Measurements from ENCODE around the gene MRPS35. TPM values are rescaled to one million over a fixed set of nuclear protein-coding genes. Genes with fewer than 3 reads are reported as not detected.

MRPS35 gene
- 126 TPM for polyA plus RNA-seq (2012; ENCODE audit: insufficient read length, low read depth)

GRCh38 chr12:27710592-27711316, at the start of gene MRPS35:
Gene MRPS35, plus strand, starts transcription at chr12:27710832. Its CDS starts 12 bp downstream, at chr12:27710844.
- TF ChIP-seq FOXP2 (optimal IDR thresholded peaks at IDR 0.05; ENCODE audit: borderline replicate concordance, extremely low read depth, extremely low read length, insufficient read depth) (peak; percentile 70), REST (IDR thresholded peaks at IDR 0.05; ENCODE audit: insufficient read depth in 1 of 2, low read depth in 2 of 2, low read length in 2 of 2) (peak; percentile 52 to 56; a peak in 2 of 4 replicates), POLR2AphosphoS5 (IDR thresholded peaks at IDR 0.05; ENCODE audit: low read depth, low read length) (peak; percentile 93), TAF1 (IDR thresholded peaks at IDR 0.05; ENCODE audit: borderline replicate concordance, insufficient read depth, low read length) (peak; percentile 93; the same call in 1 of the 2 replicates), SIN3A (IDR thresholded peaks at IDR 0.05; ENCODE audit: borderline replicate concordance, insufficient read depth, low read length) (0 out of 2 replicates have a peak, but pooled peaks have one; percentile 86)

GRCh38 chr12:27665704-27666103, 44.9 kb upstream of the MRPS35 start:
- TF ChIP-seq POLR2AphosphoS5 (IDR thresholded peaks at IDR 0.05; ENCODE audit: low read depth, low read length) (no peak), REST (IDR thresholded peaks at IDR 0.05; ENCODE audit: insufficient read depth in 1 of 2, low read depth in 2 of 2, low read length in 2 of 2) (no peak)

- no peak for TF ChIP-seq REST (IDR thresholded peaks at IDR 0.05; ENCODE audit: insufficient read depth in 1 of 2, low read depth in 2 of 2, low read length in 2 of 2)
- TF ChIP-seq SIN3A (IDR thresholded peaks at IDR 0.05; ENCODE audit: borderline replicate concordance, insufficient read depth, low read length), result no peak
- TF ChIP-seq POLR2AphosphoS5 (IDR thresholded peaks at IDR 0.05; ENCODE audit: low read depth, low read length), result no peak
- no peak for TF ChIP-seq FOXP2 (optimal IDR thresholded peaks at IDR 0.05; ENCODE audit: borderline replicate concordance, extremely low read depth, extremely low read length, insufficient read depth)
- no peak for TF ChIP-seq TAF1 (IDR thresholded peaks at IDR 0.05; ENCODE audit: borderline replicate concordance, insufficient read depth, low read length)
These were observed 44.1 kb upstream of the MRPS35 start for GRCh38 chr12:27666510-27666909.

GRCh38 chr12:27667540-27667939, 43.1 kb upstream of the MRPS35 start:
- TF ChIP-seq REST (IDR thresholded peaks at IDR 0.05; ENCODE audit: insufficient read depth in 1 of 2, low read depth in 2 of 2, low read length in 2 of 2) (no peak), FOXP2 (optimal IDR thresholded peaks at IDR 0.05; ENCODE audit: borderline replicate concordance, extremely low read depth, extremely low read length, insufficient read depth) (no peak), POLR2AphosphoS5 (IDR thresholded peaks at IDR 0.05; ENCODE audit: low read depth, low read length) (no peak), TAF1 (IDR thresholded peaks at IDR 0.05; ENCODE audit: borderline replicate concordance, insufficient read depth, low read length) (no peak), SIN3A (IDR thresholded peaks at IDR 0.05; ENCODE audit: borderline replicate concordance, insufficient read depth, low read length) (no peak)
